BLaER1 (cell line): ENCODE results near the gene TAF11.
"Not testable (repeated sequence)": the region's sequence is repeated elsewhere in the genome, so short reads cannot be mapped to it uniquely, and the experiment has no call there.

Experiments used
- H3K27ac ChIP-seq: shearing (Covaris generic); formaldehyde crosslinking; 2 replicates; pipeline ENCODE4 v1.8.1; 2022
- H3K27me3 ChIP-seq: shearing (Covaris generic); formaldehyde crosslinking; 2 replicates; pipeline ENCODE4 v1.8.1; 2022
- H3K36me3 ChIP-seq: shearing (Covaris generic); formaldehyde crosslinking; 2 replicates; pipeline ENCODE4 v1.8.1; 2022
- H3K4me1 ChIP-seq: shearing (Covaris generic); formaldehyde crosslinking; 2 replicates; pipeline ENCODE4 v1.8.1; 2022
- H3K4me2 ChIP-seq: shearing (Covaris generic); formaldehyde crosslinking; 2 replicates; pipeline ENCODE4 v1.8.1; 2022
- H3K4me3 ChIP-seq: shearing (Covaris generic); formaldehyde crosslinking; 2 replicates; pipeline ENCODE4 v1.8.1; 2022
- H3K9ac ChIP-seq: shearing (Covaris generic); formaldehyde crosslinking; 2 replicates; pipeline ENCODE4 v1.8.1; 2022
- H3K9me3 ChIP-seq: shearing (Covaris generic); formaldehyde crosslinking; 2 replicates; pipeline ENCODE4 v1.8.1; 2022
- H4K20me1 ChIP-seq: shearing (Covaris generic); formaldehyde crosslinking; 2 replicates; pipeline ENCODE4 v1.8.1; 2022
- Cebpa-rat ChIP-seq: shearing (Covaris generic); IDR thresholded peaks from 2 replicates; pipeline ENCODE4 v1.8.1; 2022

Gene TAF11

DNA sequence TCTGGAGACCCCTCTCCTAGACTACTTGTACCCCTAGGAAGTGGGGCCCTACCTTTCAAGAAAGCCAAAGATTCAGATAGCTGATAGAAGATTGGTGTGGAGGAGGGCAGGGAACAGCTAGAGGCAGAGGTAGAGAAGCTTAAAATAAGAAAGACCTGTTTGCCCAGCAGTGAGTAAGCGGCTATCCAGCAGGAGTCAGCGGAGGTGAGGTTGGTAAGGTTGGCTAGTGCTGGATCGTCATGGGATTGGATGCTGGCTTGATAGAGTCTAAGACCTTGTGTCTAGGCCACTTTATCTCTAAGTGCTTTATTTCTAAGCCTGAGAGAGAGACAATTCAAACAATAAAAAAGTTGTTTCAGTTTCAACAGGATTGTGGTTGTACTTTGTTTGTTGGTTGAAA lies 20.4 kb upstream of the TAF11 start:
- TF ChIP-seq Cebpa-rat: no peak
- H3K4me1 ChIP-seq: peaks cover 19% of the 10 kb centered on the region
- H3K9ac ChIP-seq: no peak overlapping the region
- H3K27ac ChIP-seq: no peak overlapping the region
- no peak overlapping the region for H3K4me3 ChIP-seq
- H4K20me1 ChIP-seq: peaks cover 88% of the 10 kb centered on the region
- no peaks in the 10 kb centered on the region for H3K9me3 ChIP-seq
- H3K4me2 ChIP-seq: no peak overlapping the region
- peaks cover 15% of the 10 kb centered on the region; the same call in 1 of the 2 replicates for H3K36me3 ChIP-seq
- no peaks in the 10 kb centered on the region for H3K27me3 ChIP-seq

- Histone ChIP-seq H3K27me3 (no peaks in the 10 kb centered on the region), H3K36me3 (peaks cover 15% of the 10 kb centered on the region; the same call in 1 of the 2 replicates), H3K4me1 (0 out of 2 replicates have a peak, but pooled peaks cover 6% of the 10 kb centered on the region), H4K20me1 (peaks cover 85% of the 10 kb centered on the region), H3K9me3 (no peaks in the 10 kb centered on the region), H3K9ac (no peak overlapping the region), H3K4me3 (no peak overlapping the region), H3K27ac (no peak overlapping the region), H3K4me2 (no peak overlapping the region)
- no peak for TF ChIP-seq Cebpa-rat
Observed at GRCh38 chr6:34906826-34907225, 19.0 kb upstream of the TAF11 start.

DNA sequence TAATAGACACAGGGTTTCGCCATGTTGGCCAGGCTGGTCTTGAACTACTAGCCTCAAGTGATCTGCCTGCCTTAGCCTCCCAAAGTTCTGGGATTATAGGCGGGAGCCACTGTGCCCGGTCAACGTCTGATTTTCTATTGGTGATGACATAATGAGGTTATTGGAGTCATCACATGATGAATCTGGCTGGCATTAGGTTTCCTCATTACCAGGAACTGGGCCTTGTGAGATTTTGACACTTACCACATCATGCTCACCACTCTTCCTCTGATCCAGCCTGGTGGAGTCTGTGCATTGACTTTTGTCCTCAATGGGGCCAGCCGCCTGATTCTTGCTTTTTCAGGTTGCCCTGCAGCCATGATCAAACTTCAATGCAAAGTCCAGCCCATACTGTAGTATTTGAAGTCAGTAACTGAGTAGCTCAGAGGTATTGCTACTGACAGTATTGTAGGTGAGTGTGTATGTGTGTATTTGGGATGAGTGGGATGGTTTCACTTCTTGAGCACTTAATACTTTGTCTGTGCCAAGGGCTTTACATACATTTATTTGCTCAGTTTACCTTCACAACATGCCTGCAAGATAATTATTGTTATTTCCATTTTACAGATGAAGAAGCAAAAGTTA lies 17.3 kb upstream of the TAF11 start:
- Histone ChIP-seq H3K27ac (no peak overlapping the region), H3K4me1 (0 out of 2 replicates have a peak, but pooled peaks cover 6% of the 10 kb centered on the region), H3K4me2 (no peak overlapping the region), H3K27me3 (no peaks in the 10 kb centered on the region), H3K36me3 (peaks cover 18% of the 10 kb centered on the region; the same call in 1 of the 2 replicates), H4K20me1 (peaks cover 85% of the 10 kb centered on the region), H3K9ac (no peak overlapping the region), H3K9me3 (no peaks in the 10 kb centered on the region), H3K4me3 (no peak overlapping the region)
- TF ChIP-seq Cebpa-rat: no peak

GRCh38 chr6:34901930-34902329 lies 14.1 kb upstream of the TAF11 start:
- no peaks in the 10 kb centered on the region for H3K27me3 ChIP-seq
- no peaks in the 10 kb centered on the region for H3K9me3 ChIP-seq
- no peak overlapping the region for H3K9ac ChIP-seq
- H3K36me3 ChIP-seq: peaks cover 18% of the 10 kb centered on the region; the same call in 1 of the 2 replicates
- H3K4me1 ChIP-seq: peaks cover 5% of the 10 kb centered on the region; the same call in 1 of the 2 replicates
- H3K4me2 ChIP-seq: no peak overlapping the region
- TF ChIP-seq Cebpa-rat: no peak
- H3K27ac ChIP-seq: no peak overlapping the region
- no peak overlapping the region for H3K4me3 ChIP-seq
- peaks cover 85% of the 10 kb centered on the region for H4K20me1 ChIP-seq

DNA sequence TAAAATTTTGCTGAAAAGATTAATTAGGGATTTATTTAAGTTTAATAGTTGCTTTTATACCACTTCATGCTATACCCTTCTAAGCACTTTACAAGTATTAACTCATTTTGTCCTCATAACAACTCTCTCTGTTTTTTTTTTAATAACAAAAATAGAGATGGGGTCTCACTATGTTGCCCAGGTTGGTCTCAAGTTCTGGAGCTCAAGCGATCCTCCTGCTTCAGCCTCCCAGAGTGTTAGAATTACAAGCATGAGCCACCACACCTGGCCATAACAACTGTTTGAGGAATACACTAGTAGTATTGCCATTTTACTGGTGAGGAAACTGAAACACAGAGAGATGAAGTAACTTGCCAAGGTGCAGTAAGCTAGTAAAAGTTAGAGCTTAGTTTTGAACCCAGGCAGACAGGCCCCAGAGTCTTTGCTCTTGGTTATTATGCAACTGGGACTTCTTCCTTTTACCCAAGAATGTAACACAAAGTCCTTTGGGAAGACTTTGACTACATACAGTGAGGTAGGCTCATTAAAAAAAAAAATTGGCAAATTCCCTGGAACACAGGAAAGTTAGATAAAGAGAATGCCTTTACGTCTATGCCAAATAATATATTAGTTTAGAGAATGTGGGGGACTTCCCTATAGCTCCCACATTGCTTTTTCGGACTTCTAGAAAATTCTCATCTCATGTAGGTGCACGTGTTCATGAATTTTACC lies 12.6 kb upstream of the TAF11 start:
- no peak overlapping the region for H3K4me2 ChIP-seq
- H3K9me3 ChIP-seq: no peaks in the 10 kb centered on the region
- no peak for TF ChIP-seq Cebpa-rat
- H3K9ac ChIP-seq: no peak overlapping the region
- H3K27ac ChIP-seq: no peak overlapping the region
- 0 out of 2 replicates have a peak, but pooled peaks cover 20% of the 10 kb centered on the region for H3K36me3 ChIP-seq
- peaks cover 81% of the 10 kb centered on the region for H4K20me1 ChIP-seq
- no peaks in the 10 kb centered on the region for H3K27me3 ChIP-seq
- H3K4me3 ChIP-seq: no peak overlapping the region
- H3K4me1 ChIP-seq: peaks cover 6% of the 10 kb centered on the region; the same call in 1 of the 2 replicates

- H3K27ac ChIP-seq, H3K9ac ChIP-seq, H3K9me3 ChIP-seq, H3K4me2 ChIP-seq, H3K4me3 ChIP-seq, H3K27me3 ChIP-seq: not testable (repeated sequence)
- peaks cover 74% of the 10 kb centered on the region for H4K20me1 ChIP-seq
- 0 out of 2 replicates have a peak, but pooled peaks cover 13% of the 10 kb centered on the region for H3K36me3 ChIP-seq
- H3K4me1 ChIP-seq: peaks cover 11% of the 10 kb centered on the region
Observed at GRCh38 chr6:34899748-34900147, 11.9 kb upstream of the TAF11 start.

- Histone ChIP-seq H3K36me3 (0 out of 2 replicates have a peak, but pooled peaks cover 7% of the 10 kb centered on the region), H3K4me3 (no peak overlapping the region), H3K27me3 (no peaks in the 10 kb centered on the region), H3K9ac (no peak overlapping the region), H3K9me3 (no peaks in the 10 kb centered on the region), H4K20me1 (peaks cover 84% of the 10 kb centered on the region), H3K4me1 (peaks cover 18% of the 10 kb centered on the region), H3K27ac (no peak overlapping the region), H3K4me2 (no peak overlapping the region)
- TF ChIP-seq Cebpa-rat: no peak
Observed at GRCh38 chr6:34897716-34898115, 9.9 kb upstream of the TAF11 start.

DNA sequence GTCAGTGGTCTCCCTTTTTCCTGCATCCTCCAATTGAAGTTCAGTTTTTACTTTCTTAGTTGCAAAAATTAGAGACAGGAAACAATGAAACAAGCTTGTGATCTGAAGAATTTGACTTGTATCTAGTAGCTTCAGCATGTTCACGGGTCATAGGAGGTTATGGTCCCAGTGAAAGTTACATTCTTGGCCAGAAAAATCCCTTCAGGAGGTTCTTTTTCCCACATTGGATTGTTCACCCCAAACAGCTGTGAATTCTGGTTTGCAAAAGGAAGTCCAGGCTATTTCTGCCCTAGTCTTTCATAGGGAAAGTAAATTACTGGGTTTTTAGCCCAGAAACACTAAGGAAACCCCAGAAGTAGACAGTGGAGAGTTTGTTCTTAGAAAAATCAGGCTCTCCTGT lies 9.3 kb upstream of the TAF11 start:
- Histone ChIP-seq H4K20me1 (peaks cover 85% of the 10 kb centered on the region), H3K4me2 (0 out of 2 replicates have a peak overlapping the region, but pooled peaks have one; percentile 6), H3K27ac (no peak overlapping the region), H3K36me3 (0 out of 2 replicates have a peak, but pooled peaks cover 7% of the 10 kb centered on the region), H3K9me3 (no peaks in the 10 kb centered on the region), H3K4me1 (peaks cover 18% of the 10 kb centered on the region), H3K9ac (no peak overlapping the region), H3K4me3 (no peak overlapping the region), H3K27me3 (no peaks in the 10 kb centered on the region)
- TF ChIP-seq Cebpa-rat: no peak

- TF ChIP-seq Cebpa-rat: no peak
- Histone ChIP-seq H3K9me3 (no peaks in the 10 kb centered on the region), H3K9ac (no peak overlapping the region), H3K4me3 (no peak overlapping the region), H3K36me3 (0 out of 2 replicates have a peak, but pooled peaks cover 4% of the 10 kb centered on the region), H4K20me1 (peaks cover 76% of the 10 kb centered on the region), H3K27me3 (no peaks in the 10 kb centered on the region), H3K4me1 (peaks cover 38% of the 10 kb centered on the region), H3K27ac (no peak overlapping the region), H3K4me2 (peak overlapping the region; percentile 17; the same call in 1 of the 2 replicates)
Observed at GRCh38 chr6:34894693-34895092, 6.9 kb upstream of the TAF11 start.

- Histone ChIP-seq H3K4me1 (peaks cover 43% of the 10 kb centered on the region), H3K4me2 (peak overlapping the region; percentile 89), H3K9me3 (no peaks in the 10 kb centered on the region), H4K20me1 (peaks cover 46% of the 10 kb centered on the region), H3K27ac (no peak overlapping the region), H3K27me3 (no peaks in the 10 kb centered on the region), H3K9ac (no peak overlapping the region), H3K4me3 (peak overlapping the region; percentile 98), H3K36me3 (0 out of 2 replicates have a peak, but pooled peaks cover 4% of the 10 kb centered on the region)
- no peak for TF ChIP-seq Cebpa-rat
Observed at GRCh38 chr6:34891296-34891695, 3.5 kb upstream of the TAF11 start.
